H9 (cell line): ENCODE measurements around the gene SLC6A3. TPM values are rescaled to one million over a fixed set of nuclear protein-coding genes. Genes with fewer than 3 reads are reported as not detected.
"Not testable (repeated sequence)": the region's sequence is repeated elsewhere in the genome, so short reads cannot be mapped to it uniquely, and the experiment has no call there.

ENCODE experiments used
- DNase-seq: peaks from one replicate; pipeline ENCODE4 v3.0.0-alpha.2; 2017
- H2AFZ ChIP-seq: one replicate; pipeline ENCODE4 v1.6.1; 2013; ENCODE audit warnings: mild to moderate bottlenecking, low read length, control low read depth, moderate library complexity
- H2AK5ac ChIP-seq: 2 replicates; pipeline ENCODE4 v1.6.1; 2013; ENCODE audit warnings: low read length, control low read depth, mixed read lengths; ENCODE audit not compliant: insufficient read length
- H2BK120ac ChIP-seq: one replicate; pipeline ENCODE4 v1.6.1; 2013; ENCODE audit warnings: low read depth, mild to moderate bottlenecking, low read length, control low read depth, inconsistent platforms; ENCODE audit not compliant: poor library complexity, severe bottlenecking
- H2BK12ac ChIP-seq: 2 replicates; pipeline ENCODE4 v1.6.1; 2013; ENCODE audit warnings: low read length, control low read depth, mixed read lengths, low read depth; ENCODE audit not compliant: insufficient read length
- H2BK15ac ChIP-seq: 2 replicates; pipeline ENCODE4 v1.6.1; 2013; ENCODE audit warnings: low read depth, low read length, control low read depth
- H2BK20ac ChIP-seq: one replicate; pipeline ENCODE4 v1.6.1; 2013; ENCODE audit warnings: low read depth, mild to moderate bottlenecking, low read length, control low read depth, inconsistent platforms; ENCODE audit not compliant: poor library complexity, severe bottlenecking
- H2BK5ac ChIP-seq: 2 replicates; pipeline ENCODE4 v1.6.1; 2013; ENCODE audit warnings: low read length, control low read depth, mixed read lengths; ENCODE audit not compliant: insufficient read length
- H3K14ac ChIP-seq: 2 replicates; pipeline ENCODE4 v1.6.1; 2013; ENCODE audit warnings: low read length, control low read depth; ENCODE audit not compliant: insufficient read depth
- H3K18ac ChIP-seq: 2 replicates; pipeline ENCODE4 v1.6.1; 2013; ENCODE audit warnings: low read depth, mild to moderate bottlenecking, mixed read lengths, low read length, control low read depth; ENCODE audit not compliant: insufficient read length
- H3K23ac ChIP-seq: 2 replicates; pipeline ENCODE4 v1.6.1; 2013; ENCODE audit warnings: low read length, control low read depth, mixed read lengths, low read depth; ENCODE audit not compliant: insufficient read length
- H3K23me2 ChIP-seq: 2 replicates; pipeline ENCODE4 v1.6.1; 2013; ENCODE audit warnings: low read depth, mild to moderate bottlenecking, mixed read lengths, low read length, control low read depth; ENCODE audit not compliant: insufficient read length, poor library complexity, severe bottlenecking
- H3K27ac ChIP-seq: 2 replicates; pipeline ENCODE4 v1.5.1; 2013; ENCODE audit warnings: low read length, control low read depth, mixed read lengths, low read depth; ENCODE audit not compliant: insufficient read length
- H3K27me3 ChIP-seq: 2 replicates; pipeline ENCODE4 v1.6.1; 2013; ENCODE audit warnings: low read length, control low read depth, inconsistent platforms; ENCODE audit not compliant: insufficient read depth
- H3K4ac ChIP-seq: 2 replicates; pipeline ENCODE4 v1.6.1; 2013; ENCODE audit warnings: low read depth, mild to moderate bottlenecking, control low read depth, inconsistent platforms, low read length, moderate library complexity
- H3K4me1 ChIP-seq: 2 replicates; pipeline ENCODE4 v1.6.1; 2013; ENCODE audit warnings: low read length, control low read depth, inconsistent platforms; ENCODE audit not compliant: insufficient read depth
- H3K4me2 ChIP-seq: 2 replicates; pipeline ENCODE4 v1.6.1; 2013; ENCODE audit warnings: low read length, control low read depth, mixed read lengths; ENCODE audit not compliant: insufficient read length, insufficient read depth
- H3K56ac ChIP-seq: 2 replicates; pipeline ENCODE4 v1.6.1; 2013; ENCODE audit warnings: low read depth, mild to moderate bottlenecking, mixed read lengths, low read length, control low read depth; ENCODE audit not compliant: insufficient read length
- H3K79me1 ChIP-seq: 2 replicates; pipeline ENCODE4 v1.6.1; 2013; ENCODE audit warnings: low read depth, mild to moderate bottlenecking, moderate library complexity, low read length, control low read depth, inconsistent platforms; ENCODE audit not compliant: insufficient read depth, poor library complexity, severe bottlenecking
- H3K79me2 ChIP-seq: 2 replicates; pipeline ENCODE4 v1.6.1; 2013; ENCODE audit warnings: low read length, control low read depth, inconsistent platforms; ENCODE audit not compliant: insufficient read depth
- H3K9ac ChIP-seq: 2 replicates; pipeline ENCODE4 v1.6.1; 2013; ENCODE audit warnings: low read length, control low read depth, mixed read lengths; ENCODE audit not compliant: insufficient read length; ENCODE audit errors: extremely low read depth
- H3K9me3 ChIP-seq: one replicate; pipeline ENCODE4 v1.6.1; 2013; ENCODE audit warnings: low read depth, low read length, inconsistent platforms; ENCODE audit not compliant: control insufficient read depth
- H3T11ph ChIP-seq: one replicate; pipeline ENCODE4 v1.6.1; 2013; ENCODE audit warnings: mild to moderate bottlenecking, low read length, control low read depth, inconsistent platforms
- H4K20me1 ChIP-seq: one replicate; pipeline ENCODE4 v1.6.1; 2013; ENCODE audit not compliant: control insufficient read depth, insufficient read length, insufficient read depth
- H4K5ac ChIP-seq: 2 replicates; pipeline ENCODE4 v1.6.1; 2013; ENCODE audit warnings: low read depth, mild to moderate bottlenecking, mixed read lengths, low read length, control low read depth; ENCODE audit not compliant: insufficient read length
- H4K8ac ChIP-seq: replicated peaks from 2 replicates; pipeline ENCODE4 v1.6.1; 2013; ENCODE audit warnings: low read length, control low read depth, mixed read lengths, low read depth; ENCODE audit not compliant: insufficient read length
- H4K91ac ChIP-seq: 2 replicates; pipeline ENCODE4 v1.6.1; 2013; ENCODE audit warnings: low read depth, mild to moderate bottlenecking, moderate library complexity, mixed read lengths, low read length, control low read depth; ENCODE audit not compliant: insufficient read length
- H3K27ac Mint-ChIP-seq, 3 experiments: 2 replicates in 2 of 3; 3 replicates in 1 of 3; pipeline ENCODE4 v1.8.0; 2020 to 2021; ENCODE audit warnings: mixed read lengths in 3 of 3, mild to moderate bottlenecking in 1 of 3, moderate library complexity in 1 of 3
- H3K27me3 Mint-ChIP-seq: 2 replicates; pipeline ENCODE4 v1.8.0; 2021; ENCODE audit warnings: low read depth, mild to moderate bottlenecking, moderate library complexity, mixed read lengths
- H3K36me3 Mint-ChIP-seq, 3 experiments: 2 replicates in 2 of 3; 3 replicates in 1 of 3; pipeline ENCODE4 v1.8.0; 2020 to 2021; ENCODE audit warnings: low read depth in 3 of 3, mixed read lengths in 3 of 3; ENCODE audit not compliant: insufficient read depth in 1 of 3
- H3K4me1 Mint-ChIP-seq, 2 experiments: 2 replicates each; pipeline ENCODE4 v1.8.0; 2020; ENCODE audit warnings: mixed read lengths in 2 of 2
- H3K4me3 Mint-ChIP-seq, 2 experiments: 2 replicates in 1 of 2; 3 replicates in 1 of 2; pipeline ENCODE4 v1.8.0; 2020 to 2021; ENCODE audit warnings: mild to moderate bottlenecking in 2 of 2, mixed read lengths in 2 of 2, moderate library complexity in 1 of 2
- H3K9me3 Mint-ChIP-seq, 2 experiments: 2 replicates in 1 of 2; 3 replicates in 1 of 2; pipeline ENCODE4 v1.8.0; 2020; ENCODE audit warnings: mild to moderate bottlenecking in 2 of 2, mixed read lengths in 2 of 2, moderate library complexity in 1 of 2
- WGBS: extraction: QIAGEN DNeasy Blood & Tissue Kit; methylation state at CpG from one replicate; pipeline ENCODE4 v1.1.7; 2013; ENCODE audit warnings: missing lambda C conversion rate, low lambda C conversion rate, mixed read lengths; ENCODE audit not compliant: insufficient read length; ENCODE audit errors: extremely low coverage; 5-methylcytosine and 5-hydroxymethylcytosine counted together
- total RNA-seq: library from RNA; stranded (reverse); gene quantifications from 2 replicates; pipeline ENCODE4 v1.2.1, GENCODE V29; 2021
- TF ChIP-seq, protein P1 (sequence below): fragments of 200-600 bp; sonication (generic); conservative IDR thresholded peaks from 3 replicates; pipeline ENCODE4 v1.8.0; 2021; ENCODE audit warnings: antibody characterized with exemption, mild to moderate bottlenecking

SLC6A3 gene
- total RNA-seq, 1 experiment from 2014 or later: 0.61 TPM

DNA sequence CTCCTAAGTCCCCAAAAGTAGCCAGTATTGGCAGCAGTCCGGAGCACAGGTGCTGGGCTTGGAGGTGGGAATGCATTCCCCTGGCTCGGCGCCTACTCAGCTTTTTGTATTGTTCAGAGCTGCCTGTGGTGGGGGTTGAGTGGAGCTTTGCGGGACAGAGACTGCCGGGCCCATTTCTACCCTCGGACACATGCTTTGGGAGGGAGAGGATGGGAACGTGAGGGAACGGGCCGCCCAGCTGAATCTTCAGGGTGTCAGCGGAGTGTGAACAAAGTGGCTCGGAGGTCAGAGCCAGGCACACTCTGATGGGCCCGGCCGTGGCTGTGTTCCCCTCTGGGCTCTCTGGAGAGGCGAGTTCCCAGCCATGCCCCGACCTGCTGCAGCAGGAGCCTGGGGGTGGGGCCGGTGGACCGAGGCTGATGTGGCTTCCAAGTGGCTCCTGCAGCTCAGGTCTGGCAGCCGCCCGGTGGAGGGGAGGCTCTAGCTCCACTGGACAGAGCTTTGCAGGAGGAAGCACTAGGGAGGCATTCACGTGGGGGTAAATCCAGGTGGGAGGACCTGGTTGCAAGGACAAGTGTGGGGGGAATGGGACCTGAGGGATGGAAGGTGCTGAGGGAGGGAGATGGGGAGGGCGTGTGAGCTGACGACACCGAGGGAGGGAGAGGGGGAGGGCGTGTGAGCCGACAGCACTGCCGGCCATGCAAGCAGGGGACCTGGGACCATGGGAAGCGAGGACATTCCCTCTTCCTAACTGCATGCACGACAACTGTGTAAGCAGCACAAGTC lies 31.1 kb upstream of the SLC6A3 start:
- H2AK5ac ChIP-seq: no peak overlapping the region
- no peak overlapping the region for H2BK5ac ChIP-seq
- H3K27ac ChIP-seq: no peak overlapping the region
- no peak overlapping the region for H2BK120ac ChIP-seq
- no peak overlapping the region for H2BK15ac ChIP-seq
- Mint-ChIP-seq H3K9me3 (no peaks in the 10 kb centered on the region), H3K4me1 (peaks cover 6 to 9% of the 10 kb centered on the region in 2 experiments), H3K27me3 (no peaks in the 10 kb centered on the region), H3K36me3 (peaks cover 48 to 88% (median 80%) of the 10 kb centered on the region in 3 experiments; a peak in 6 of 7 replicates), H3K27ac (peak overlapping the region in 1 of 3 experiments; percentile 17; a peak in 3 of 7 replicates), H3K4me3 (no peak overlapping the region)
- H4K8ac ChIP-seq: no peak overlapping the region
- H3K4me2 ChIP-seq: no peak overlapping the region
- H4K20me1 ChIP-seq: peaks cover 2% of the 10 kb centered on the region
- no peak overlapping the region for H3T11ph ChIP-seq
- no peaks in the 10 kb centered on the region for H3K79me1 ChIP-seq
- H3K23ac ChIP-seq: no peak overlapping the region
- TF ChIP-seq, protein P1, sequence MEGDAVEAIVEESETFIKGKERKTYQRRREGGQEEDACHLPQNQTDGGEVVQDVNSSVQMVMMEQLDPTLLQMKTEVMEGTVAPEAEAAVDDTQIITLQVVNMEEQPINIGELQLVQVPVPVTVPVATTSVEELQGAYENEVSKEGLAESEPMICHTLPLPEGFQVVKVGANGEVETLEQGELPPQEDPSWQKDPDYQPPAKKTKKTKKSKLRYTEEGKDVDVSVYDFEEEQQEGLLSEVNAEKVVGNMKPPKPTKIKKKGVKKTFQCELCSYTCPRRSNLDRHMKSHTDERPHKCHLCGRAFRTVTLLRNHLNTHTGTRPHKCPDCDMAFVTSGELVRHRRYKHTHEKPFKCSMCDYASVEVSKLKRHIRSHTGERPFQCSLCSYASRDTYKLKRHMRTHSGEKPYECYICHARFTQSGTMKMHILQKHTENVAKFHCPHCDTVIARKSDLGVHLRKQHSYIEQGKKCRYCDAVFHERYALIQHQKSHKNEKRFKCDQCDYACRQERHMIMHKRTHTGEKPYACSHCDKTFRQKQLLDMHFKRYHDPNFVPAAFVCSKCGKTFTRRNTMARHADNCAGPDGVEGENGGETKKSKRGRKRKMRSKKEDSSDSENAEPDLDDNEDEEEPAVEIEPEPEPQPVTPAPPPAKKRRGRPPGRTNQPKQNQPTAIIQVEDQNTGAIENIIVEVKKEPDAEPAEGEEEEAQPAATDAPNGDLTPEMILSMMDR: no peak
- no peak for DNase-seq
- no peaks in the 10 kb centered on the region for H3K23me2 ChIP-seq
- H3K9me3 ChIP-seq: no peaks in the 10 kb centered on the region
- H4K91ac ChIP-seq: no peak overlapping the region
- no peak overlapping the region for H3K18ac ChIP-seq
- no peak overlapping the region for H2BK12ac ChIP-seq
- H3K14ac ChIP-seq: no peak overlapping the region
- no CpG with 5 or more reads among the region's 28 CpGs for WGBS
- H2BK20ac ChIP-seq: no peak overlapping the region
- H2AFZ ChIP-seq: no peak overlapping the region
- no peak overlapping the region for H3K4ac ChIP-seq
- H3K79me2 ChIP-seq: no peaks in the 10 kb centered on the region
- no peaks in the 10 kb centered on the region for H3K4me1 ChIP-seq
- H3K27me3 ChIP-seq: no peaks in the 10 kb centered on the region
- H4K5ac ChIP-seq: no peak overlapping the region
- no peak overlapping the region for H3K56ac ChIP-seq
- H3K9ac ChIP-seq: no peak overlapping the region

DNA sequence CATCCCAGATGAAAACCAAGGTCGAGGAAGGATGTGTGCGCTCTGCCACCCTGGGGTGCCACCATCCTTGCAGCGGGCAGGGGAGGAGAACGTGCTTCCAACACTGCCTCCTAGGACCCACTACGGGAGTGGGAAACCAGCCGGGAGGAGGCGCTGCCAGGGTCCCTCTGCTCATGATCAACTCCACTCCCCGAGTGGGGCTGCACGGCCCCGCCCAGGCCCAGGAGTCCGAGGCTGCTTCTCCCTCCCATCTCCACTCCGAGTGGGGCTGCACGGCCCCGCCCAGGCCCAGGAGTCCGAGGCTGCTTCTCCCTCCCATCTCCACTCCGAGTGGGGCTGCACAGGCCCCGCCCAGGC lies 30.3 kb upstream of the SLC6A3 start:
- not testable (repeated sequence) for H3K9me3 ChIP-seq, H4K5ac ChIP-seq, H3K9me3 Mint-ChIP-seq, H2AK5ac ChIP-seq, H2BK12ac ChIP-seq, H2BK20ac ChIP-seq, H2AFZ ChIP-seq, H2BK5ac ChIP-seq, H3K4me1 ChIP-seq, H3K56ac ChIP-seq, H3K4me2 ChIP-seq, H3K9ac ChIP-seq, H4K8ac ChIP-seq, H3K4me3 Mint-ChIP-seq, H3K27me3 ChIP-seq, H3K27me3 Mint-ChIP-seq, H4K91ac ChIP-seq, H3T11ph ChIP-seq, H2BK15ac ChIP-seq, DNase-seq, H3K4ac ChIP-seq, H3K23me2 ChIP-seq, H3K4me1 Mint-ChIP-seq, H4K20me1 ChIP-seq, H2BK120ac ChIP-seq, H3K14ac ChIP-seq, H3K27ac ChIP-seq, H3K79me1 ChIP-seq, H3K79me2 ChIP-seq, H3K18ac ChIP-seq, H3K23ac ChIP-seq, H3K27ac Mint-ChIP-seq
- H3K36me3 Mint-ChIP-seq: peaks cover 50 to 92% (median 86%) of the 10 kb centered on the region in 3 experiments; a peak in 6 of 7 replicates
- no CpG with 5 or more reads among the region's 17 CpGs for WGBS
